Caki2 (cell line): ENCODE measurements around the gene PSME4. TPM values are rescaled to one million over a fixed set of nuclear protein-coding genes. Genes with fewer than 3 reads are reported as not detected.

Experiments
- DNase-seq: peaks from one replicate; pipeline ENCODE4 v3.0.0-alpha.2; 2015; ENCODE audit warnings: low read depth
- in situ Hi-C: cut with HindIII; loops from 2 replicates; pipeline ENCODE4 v1.10.0; 2016; ENCODE audit warnings: low sequenced_read_pairs, low pct_unique_long_range_greater_than_20kb, mixed read lengths
- total RNA-seq: library from RNA; depleted of rRNA; stranded (reverse); fragments of >200 nt; shearing (Covaris generic); gene quantifications from 2 replicates; pipeline ENCODE4 v1.2.3, GENCODE V29; 2014; ENCODE audit warnings: low replicate concordance; rRNA removed

PSME4 gene, protein sequence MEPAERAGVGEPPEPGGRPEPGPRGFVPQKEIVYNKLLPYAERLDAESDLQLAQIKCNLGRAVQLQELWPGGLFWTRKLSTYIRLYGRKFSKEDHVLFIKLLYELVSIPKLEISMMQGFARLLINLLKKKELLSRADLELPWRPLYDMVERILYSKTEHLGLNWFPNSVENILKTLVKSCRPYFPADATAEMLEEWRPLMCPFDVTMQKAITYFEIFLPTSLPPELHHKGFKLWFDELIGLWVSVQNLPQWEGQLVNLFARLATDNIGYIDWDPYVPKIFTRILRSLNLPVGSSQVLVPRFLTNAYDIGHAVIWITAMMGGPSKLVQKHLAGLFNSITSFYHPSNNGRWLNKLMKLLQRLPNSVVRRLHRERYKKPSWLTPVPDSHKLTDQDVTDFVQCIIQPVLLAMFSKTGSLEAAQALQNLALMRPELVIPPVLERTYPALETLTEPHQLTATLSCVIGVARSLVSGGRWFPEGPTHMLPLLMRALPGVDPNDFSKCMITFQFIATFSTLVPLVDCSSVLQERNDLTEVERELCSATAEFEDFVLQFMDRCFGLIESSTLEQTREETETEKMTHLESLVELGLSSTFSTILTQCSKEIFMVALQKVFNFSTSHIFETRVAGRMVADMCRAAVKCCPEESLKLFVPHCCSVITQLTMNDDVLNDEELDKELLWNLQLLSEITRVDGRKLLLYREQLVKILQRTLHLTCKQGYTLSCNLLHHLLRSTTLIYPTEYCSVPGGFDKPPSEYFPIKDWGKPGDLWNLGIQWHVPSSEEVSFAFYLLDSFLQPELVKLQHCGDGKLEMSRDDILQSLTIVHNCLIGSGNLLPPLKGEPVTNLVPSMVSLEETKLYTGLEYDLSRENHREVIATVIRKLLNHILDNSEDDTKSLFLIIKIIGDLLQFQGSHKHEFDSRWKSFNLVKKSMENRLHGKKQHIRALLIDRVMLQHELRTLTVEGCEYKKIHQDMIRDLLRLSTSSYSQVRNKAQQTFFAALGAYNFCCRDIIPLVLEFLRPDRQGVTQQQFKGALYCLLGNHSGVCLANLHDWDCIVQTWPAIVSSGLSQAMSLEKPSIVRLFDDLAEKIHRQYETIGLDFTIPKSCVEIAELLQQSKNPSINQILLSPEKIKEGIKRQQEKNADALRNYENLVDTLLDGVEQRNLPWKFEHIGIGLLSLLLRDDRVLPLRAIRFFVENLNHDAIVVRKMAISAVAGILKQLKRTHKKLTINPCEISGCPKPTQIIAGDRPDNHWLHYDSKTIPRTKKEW (N-terminal part only)
- total RNA-seq = 10.5 and 13.0 TPM in 2 replicates

DNA sequence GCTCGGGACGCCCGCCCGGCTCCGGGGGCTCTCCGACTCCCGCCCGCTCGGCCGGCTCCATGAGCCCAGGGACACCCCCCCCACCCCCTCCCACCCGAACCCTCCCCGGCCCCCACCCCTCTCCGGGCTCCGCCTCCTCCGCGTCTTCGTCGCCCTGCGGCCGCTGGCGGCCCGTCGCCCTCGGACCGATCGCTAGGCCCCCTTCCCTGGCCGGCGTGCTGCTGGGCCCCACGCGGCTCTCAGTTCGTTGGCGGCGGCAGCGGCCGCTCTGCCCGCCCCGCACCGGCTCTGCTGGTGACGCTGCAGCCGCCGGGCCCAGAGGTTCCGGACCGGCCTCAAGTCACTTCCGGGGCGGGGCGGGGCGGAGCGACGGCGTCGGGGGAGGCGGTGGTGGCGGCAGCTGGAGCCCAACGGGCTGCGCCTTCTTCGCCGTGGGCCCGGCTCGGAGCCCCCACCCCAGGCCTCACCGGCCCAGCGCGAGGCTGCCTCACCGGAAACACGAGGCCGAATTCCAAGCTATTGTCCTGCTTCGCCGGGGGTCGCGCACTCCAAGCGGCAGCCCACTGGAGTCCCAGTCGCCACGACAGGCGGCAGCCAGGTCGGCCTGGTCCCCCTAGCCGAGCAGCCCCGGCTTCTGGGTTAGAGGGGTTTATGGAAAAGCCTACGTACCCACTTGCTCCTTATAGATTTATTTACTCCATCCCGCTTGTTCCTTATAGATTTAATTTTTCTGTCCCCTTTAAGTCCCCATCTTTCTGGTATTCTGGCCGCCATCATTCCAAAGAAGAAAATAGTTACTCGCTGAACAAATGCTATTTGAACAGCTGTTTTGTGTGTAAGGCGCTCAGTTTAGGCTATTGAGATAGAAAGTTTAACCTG lies at the start of gene PSME4:
TSS of gene PSME4 (minus strand) at position 270 of the 879 bp plus-strand sequence. CDS start at position 61, 209 bp downstream.
- DNase-seq = peak; percentile 78

DNA sequence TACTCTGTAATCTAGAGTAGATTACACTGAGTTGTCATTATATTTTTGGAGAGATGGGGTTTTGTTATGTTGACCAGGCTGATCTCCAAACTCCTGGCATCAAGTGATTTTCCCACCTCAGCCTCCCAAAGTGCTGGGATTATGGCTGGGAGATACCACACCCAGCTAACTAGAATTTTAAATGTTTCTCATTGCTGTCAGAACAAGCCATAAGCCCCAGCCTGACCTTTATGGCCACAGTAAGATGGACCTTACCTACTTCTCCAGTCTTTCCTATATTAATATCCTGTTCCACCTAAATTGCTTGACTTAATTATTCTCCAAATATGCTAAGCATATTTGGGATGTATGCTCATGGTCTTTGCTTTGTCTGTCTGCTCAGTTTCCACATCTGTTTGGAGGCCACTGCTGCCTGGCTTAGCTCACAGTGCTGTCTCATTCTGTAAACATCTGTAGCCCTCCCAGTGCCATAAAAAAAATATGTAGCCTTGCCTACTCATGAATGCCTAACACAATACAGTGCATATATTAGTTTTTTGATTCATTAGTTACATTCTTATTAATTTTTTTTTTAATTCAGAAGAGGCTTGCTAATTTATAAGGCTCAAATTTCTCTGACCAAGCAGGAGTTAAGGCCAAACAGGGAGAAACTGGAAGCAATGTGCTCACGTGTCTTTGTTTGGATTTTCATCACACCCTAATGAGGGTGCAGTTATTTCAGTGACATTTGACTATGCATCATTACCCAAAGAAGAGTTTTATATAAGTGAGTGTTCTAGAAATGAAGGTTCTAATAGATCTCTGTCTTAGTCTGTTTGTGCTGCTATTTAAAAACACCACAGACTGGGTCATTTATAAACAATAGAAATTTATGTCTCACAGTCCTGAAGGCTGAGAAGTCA lies 45.3 kb upstream of the PSME4 start:
- in situ Hi-C loops = no loop called here
- peak; percentile 41 for DNase-seq

More for the DNA sequence above, at the start of gene PSME4:
- in situ Hi-C loops = no loop called here

DNA sequence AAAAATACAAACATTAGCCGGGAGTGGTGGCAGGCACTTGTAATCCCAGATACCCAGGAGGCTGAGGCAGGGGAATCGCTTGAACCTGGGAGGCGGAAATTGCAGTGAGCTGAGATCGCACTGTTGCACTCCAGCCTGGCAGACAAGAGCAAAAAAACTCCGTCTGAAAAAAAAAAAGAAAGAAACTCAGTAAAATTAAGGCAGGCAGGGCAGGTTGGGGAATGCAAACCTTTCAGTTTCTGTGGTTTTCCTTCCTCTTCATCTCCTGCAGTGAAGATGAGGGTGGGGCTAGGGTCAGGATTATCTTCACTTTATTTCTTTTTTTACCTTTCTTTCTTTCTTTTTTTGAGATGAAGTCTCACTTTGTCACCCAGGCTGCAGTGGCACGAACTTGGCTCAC lies 43.2 kb upstream of the PSME4 start:
- in situ Hi-C loops = no loop called here
- no peak for DNase-seq

DNA sequence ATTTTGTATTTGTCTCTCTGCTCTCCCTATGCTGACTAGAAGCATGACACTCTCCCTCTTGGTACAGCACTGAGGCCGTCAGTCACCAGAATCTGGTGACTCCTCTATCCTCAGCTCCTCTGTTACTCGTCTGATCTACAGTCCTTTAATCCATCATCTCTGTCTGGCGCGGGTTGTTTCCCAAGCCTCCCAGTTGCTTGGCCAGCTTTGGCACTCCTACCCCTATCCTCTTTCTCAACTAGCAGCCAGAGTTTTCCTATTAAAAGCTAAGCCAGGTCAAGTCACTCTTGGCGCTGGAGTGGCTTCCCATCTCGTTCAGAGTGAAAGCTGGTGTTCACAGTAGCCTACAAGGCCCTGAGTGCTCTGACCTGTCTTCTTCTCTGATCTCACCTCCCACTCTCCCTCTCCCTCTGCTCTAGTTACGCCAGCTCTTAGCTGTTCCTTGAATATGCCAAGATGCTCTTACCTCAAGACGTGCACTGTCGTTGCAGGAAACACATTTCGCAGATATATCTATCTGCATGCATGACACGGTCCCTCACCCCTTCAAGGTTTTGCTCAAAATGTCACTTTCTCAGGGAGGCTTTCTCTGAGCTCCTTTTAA lies 41.8 kb upstream of the PSME4 start:
- DNase-seq = no peak
- in situ Hi-C loops = no loop called here

DNA sequence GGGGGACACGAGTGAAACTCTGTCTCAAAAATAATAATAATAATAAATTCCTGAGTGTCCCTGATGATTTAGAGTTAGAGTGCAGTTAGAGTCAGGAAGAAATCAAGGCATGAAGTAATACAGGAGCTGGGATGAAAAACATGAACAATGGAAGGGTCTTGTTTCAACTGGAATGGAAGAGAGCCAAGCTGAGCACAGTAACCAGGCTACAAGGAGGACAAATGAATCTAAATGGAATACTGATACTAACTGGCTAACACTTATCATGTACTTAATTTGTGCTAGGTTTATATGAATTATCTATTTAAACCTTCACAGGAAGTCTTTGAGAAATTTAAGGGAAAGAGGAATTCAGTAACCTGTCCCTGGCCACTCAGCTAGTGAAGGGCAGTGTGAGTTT lies 38.8 kb upstream of the PSME4 start:
- in situ Hi-C loops = no loop called here

DNA sequence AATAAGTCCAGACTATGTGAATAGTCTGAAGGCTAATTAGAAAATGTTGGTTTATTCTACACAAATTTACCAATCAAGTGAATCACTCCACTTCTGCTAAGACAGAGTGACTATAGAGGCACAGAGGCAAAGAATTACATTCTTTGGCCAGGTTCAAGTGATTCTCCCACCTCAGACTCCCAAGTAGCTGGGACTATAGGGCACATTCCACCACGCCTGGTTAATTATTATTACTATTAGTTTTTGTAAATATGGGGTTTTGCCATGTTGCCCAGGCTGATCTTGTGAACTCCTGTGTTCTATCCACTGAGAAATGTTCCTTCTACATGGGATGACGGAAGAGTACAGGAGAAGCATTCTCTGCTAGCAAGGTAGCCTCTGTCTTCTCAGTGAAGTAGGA lies 37.6 kb upstream of the PSME4 start:
- peak; percentile 9 for DNase-seq
- in situ Hi-C loops = no loop called here

More for the DNA sequence above, 38.8 kb upstream of the PSME4 start:
- no peak for DNase-seq

DNA sequence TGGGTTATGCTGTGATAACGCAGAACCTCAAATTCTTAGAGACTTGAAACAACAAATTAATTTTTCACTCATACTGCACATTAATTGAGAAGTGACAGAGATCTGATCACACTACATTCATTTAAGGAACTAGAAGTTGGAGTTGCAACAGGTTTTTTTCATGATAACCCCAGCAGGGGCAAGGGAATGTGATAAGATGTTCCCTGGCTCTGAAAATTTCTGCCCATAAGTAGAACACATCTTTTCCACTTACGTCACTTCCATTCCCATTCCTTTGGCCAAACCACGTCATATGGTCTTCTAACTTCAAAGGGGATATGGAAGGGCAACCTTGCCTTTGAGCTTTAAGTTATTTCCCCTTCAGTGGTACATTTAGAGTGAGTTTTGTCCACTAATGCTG lies 29.7 kb upstream of the PSME4 start:
- in situ Hi-C loops = no loop called here
- no peak for DNase-seq

DNA sequence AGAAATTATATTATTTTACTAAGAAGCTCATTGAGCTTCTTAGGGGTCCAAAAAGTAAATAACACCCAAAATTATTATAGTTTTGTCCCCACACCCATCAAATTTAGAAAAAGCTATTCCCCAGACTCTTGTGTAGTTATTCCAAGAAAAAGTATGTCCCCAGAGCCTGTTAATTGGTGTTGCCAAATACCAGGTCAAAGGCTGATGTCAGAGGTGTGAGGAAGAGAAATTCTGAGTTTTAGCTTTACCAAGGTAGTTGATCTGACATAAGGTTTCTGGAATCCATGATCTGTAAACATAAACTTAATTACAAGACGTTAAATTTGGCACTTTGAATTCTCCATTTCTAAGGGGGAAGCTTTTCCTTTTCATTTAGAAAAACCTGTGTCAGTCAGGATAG lies 29.3 kb upstream of the PSME4 start:
- DNase-seq = no peak
- in situ Hi-C loops = no loop called here

DNA sequence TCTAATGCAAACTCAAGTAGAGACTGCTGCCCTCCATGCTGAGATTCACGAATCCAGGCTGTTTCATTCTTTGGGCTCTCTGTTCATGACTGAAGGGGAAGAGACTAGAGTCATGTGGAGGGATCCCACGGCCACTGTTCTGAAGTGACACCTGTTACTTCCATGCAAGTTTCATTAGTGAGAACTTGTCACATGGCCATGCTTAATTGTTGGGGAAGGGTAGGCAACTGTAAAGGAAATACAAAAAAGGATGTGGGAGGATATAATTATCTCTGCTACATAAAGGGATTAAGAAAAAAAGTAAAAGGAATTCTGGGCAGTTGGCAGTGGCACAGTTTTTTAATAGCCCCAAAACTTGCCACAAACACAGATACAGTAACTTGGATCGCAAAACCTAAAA lies 28.0 kb upstream of the PSME4 start:
- DNase-seq = no peak

DNA sequence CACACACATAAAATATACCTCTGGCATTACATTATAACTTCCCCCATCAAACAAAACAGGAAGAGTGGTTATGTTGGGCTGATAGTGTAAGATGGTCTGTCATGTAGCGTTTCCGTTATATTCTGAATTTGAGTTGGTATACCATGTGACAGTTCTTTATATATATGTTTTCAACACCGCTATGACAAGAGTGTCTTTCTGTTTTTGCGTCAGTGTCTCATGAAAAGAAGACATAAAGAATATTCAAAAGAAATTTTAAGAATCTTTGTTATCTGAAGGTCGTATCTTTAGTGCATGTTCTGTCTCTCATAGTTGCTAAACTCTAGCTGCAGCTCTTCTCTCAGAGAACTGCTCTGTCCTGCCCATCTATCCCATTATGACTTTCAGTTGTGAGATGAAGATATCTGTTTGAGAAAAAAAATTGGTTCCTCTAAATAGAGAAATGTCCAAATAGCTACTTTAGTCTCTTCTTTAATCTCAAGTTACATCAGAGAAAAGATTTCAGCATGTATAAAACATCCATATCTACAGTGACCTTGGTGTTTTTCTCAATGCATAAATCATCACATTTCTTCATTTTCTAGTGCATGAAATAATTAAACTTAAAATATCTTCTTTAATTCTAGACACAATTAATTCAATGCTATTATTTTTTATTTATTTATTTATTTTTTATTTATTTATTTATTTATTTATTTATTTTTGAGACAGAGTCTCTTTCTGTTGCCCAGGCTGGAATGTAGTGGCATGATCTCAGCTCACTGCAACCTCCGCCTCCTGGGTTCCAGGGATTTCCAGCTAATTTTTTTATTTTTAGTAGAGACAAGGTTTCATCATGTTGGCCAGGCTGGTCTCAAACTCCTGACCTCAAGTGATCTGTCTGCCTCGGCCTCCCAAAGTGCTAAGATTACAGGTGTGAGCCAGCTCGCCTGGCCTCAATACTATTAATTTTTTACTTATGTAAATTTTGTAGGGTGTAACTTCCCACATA lies 24.3 kb upstream of the PSME4 start:
- in situ Hi-C loops = no loop called here
- no peak for DNase-seq

More for the DNA sequence above, 28.0 kb upstream of the PSME4 start:
- in situ Hi-C loops = no loop called here

DNA sequence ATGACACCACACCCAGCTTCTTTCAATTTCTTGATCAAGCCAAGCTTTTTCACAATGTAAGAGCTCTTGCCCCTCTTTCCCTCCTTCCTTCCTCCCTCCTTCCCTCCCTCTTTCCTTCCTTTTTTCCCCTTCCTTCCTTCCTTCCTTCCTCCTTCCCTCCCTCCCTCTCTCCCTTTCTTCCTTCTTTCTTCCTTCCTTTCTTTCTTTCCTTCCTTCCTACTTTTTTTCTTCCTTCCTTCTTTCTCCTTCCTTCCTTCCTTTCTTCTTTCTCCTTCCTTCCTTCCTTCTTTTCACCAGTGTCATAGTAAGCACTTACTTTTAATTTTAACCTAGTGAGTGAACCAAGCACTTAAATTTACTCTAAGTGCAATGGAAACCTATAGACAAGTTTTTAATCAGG lies 21.2 kb upstream of the PSME4 start:
- in situ Hi-C loops = no loop called here
- no peak for DNase-seq

DNA sequence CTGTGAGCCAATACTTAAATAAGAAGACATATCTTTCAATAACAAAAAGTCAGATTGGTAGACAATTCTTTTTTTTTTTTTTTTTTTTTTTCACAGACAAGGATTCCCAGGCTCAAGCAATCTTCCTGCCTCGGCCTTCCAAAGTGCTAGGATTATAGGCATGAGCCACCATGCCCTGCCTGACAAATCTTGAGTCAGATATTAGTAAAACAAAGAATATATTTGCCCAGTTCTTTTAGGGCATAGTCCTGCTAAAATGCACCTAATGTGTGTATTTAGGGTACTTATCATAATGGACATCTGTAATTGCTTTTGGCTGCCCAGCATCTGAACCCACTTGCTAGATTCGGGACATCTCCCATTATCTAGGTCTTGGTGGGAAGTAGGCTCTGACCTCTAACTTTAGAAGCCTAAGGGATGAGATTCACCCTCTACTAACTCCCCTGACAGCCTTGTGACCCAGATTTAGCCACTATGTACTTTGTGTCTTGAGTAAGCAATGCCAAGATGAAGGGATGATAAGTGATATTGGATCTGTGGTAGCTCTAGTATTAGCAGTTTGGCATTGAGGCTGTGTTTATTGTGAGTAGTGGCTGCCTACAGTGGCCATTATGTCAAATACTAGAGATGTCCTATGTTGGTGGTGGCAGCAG lies 18.5 kb upstream of the PSME4 start:
- DNase-seq = no peak
- in situ Hi-C loops = no loop called here

DNA sequence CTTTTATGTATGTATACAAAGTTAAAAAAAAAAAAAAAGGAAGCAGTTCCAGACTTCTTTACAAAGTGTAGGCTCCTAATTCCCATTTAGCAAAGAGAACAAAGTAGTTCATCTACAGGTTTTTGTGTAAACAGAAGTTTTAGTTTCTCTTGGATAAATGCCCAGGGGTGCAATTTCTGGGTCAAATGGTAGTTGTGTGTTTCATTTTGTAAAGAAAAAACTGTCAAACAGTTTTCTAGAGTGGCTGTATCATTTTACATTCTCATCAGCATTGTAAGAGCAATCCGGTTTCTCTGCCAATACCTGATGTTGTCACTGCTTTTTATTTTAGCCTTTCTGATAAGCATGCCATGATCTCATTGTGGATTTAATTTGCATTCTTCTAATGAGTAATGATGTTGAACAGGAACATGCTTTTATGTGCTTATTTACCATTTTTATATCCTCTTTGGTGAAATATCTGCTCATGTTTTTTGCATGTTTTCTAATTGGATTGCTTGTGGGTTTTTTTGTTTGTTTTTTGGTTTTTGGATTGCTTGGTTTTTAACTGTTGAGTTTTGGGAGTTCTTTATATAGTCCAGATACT lies 16.6 kb upstream of the PSME4 start:
- in situ Hi-C loops = no loop called here
- no peak for DNase-seq

DNA sequence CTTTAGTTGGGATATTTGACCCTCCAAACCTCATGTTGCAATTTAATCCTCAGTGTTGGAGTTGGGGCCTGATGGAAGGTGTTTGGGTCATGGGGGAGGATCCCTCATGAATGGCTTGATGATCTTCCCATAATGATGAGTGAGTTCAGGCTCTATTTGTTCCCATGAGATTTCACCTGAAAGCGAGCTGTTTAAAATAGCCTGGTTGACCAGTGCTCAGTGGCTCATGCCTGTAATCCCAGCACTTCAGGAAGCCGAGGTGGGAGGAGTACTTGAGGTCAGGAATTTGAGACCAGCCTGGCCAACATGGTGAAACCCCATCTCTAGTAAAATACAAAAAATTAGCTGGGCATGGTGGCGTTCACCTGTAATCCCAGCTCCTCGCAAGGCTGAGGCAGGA lies 14.9 kb upstream of the PSME4 start:
- DNase-seq = no peak
- in situ Hi-C loops = no loop called here
